Right lobe of liver (tissue), 4 donors: ENCODE data around the gene CLCN7.

ENCODE experiments used
- POLR2A ChIP-seq: fragments of 450-650 bp; IDR thresholded peaks from one replicate; pipeline ENCODE4 v1.6.1; 2017; ENCODE audit warnings: antibody characterized with exemption, mild to moderate bottlenecking
- TF ChIP-seq, protein P1 (sequence below), 4 donors: fragments of 200-600 bp in 3 of 4; fragments of 450-650 bp in 1 of 4; IDR thresholded peaks; one replicate each; pipeline versions ENCODE4 v1.5.1 to v1.8.0; 2016 to 2022; ENCODE audit warnings: antibody characterized with exemption in 4 of 4, mild to moderate bottlenecking in 2 of 4
- donor health status: DM: no; HTN: no; CAD: no.
- donor health status: DM: no; HTN: no; CAD: no.
- donor health status: DM: no; HTN: yes; CAD: no.

DNA sequence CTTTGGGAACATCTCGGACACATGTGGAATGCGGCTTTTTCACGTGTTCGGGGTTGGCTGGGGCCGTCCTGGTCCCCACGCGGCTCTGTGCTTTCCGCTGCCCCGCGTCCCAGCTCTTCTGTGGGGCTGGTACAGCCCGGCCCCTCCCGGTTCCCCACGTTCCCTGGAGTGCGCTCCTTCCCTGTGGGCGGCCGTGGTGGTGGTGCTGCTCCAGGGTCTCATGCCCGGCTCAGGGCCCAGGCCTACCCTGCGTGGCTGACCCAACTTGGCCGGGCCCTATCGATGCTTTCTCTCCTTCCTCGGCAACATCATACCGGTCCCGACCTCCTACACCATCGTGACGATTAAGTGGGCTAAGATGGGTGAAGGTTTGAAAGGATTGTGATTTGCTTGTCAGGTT lies 21.6 kb upstream of the CLCN7 start:
- TF ChIP-seq, protein P1, sequence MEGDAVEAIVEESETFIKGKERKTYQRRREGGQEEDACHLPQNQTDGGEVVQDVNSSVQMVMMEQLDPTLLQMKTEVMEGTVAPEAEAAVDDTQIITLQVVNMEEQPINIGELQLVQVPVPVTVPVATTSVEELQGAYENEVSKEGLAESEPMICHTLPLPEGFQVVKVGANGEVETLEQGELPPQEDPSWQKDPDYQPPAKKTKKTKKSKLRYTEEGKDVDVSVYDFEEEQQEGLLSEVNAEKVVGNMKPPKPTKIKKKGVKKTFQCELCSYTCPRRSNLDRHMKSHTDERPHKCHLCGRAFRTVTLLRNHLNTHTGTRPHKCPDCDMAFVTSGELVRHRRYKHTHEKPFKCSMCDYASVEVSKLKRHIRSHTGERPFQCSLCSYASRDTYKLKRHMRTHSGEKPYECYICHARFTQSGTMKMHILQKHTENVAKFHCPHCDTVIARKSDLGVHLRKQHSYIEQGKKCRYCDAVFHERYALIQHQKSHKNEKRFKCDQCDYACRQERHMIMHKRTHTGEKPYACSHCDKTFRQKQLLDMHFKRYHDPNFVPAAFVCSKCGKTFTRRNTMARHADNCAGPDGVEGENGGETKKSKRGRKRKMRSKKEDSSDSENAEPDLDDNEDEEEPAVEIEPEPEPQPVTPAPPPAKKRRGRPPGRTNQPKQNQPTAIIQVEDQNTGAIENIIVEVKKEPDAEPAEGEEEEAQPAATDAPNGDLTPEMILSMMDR (IDR thresholded peaks at IDR 0.05), result no peak
- TF ChIP-seq POLR2A, result no peak
